ENCODE measurements around the gene SLC4A1AP.

DNA sequence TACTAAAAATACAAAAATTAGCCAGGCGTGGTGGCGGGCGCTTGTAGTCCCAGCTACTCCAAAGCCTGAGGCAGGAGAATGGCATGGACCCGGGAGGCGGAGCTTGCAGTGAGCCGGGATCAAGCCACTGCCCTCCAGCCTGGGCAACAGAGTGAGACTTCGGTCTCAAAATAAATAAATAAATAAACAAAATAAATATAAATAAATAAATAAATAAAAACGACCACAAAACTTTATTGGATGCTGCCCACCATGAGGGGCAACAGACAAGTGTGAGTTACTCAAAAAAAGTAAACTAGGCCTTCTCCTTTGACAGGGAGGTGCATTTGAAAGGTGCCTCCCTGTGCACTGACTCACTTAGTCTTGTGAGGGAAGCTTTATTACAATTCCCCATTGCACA lies 50.4 kb downstream of the SLC4A1AP start:
- TF ChIP-seq, protein P1, sequence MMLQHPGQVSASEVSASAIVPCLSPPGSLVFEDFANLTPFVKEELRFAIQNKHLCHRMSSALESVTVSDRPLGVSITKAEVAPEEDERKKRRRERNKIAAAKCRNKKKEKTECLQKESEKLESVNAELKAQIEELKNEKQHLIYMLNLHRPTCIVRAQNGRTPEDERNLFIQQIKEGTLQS (IDR thresholded peaks at IDR 0.05; ENCODE audit: borderline replicate concordance, extremely low read depth, low read depth, low read length) = no peak
- TF ChIP-seq PAX8 (IDR thresholded peaks at IDR 0.05) = no peak
- TF ChIP-seq, protein P2, sequence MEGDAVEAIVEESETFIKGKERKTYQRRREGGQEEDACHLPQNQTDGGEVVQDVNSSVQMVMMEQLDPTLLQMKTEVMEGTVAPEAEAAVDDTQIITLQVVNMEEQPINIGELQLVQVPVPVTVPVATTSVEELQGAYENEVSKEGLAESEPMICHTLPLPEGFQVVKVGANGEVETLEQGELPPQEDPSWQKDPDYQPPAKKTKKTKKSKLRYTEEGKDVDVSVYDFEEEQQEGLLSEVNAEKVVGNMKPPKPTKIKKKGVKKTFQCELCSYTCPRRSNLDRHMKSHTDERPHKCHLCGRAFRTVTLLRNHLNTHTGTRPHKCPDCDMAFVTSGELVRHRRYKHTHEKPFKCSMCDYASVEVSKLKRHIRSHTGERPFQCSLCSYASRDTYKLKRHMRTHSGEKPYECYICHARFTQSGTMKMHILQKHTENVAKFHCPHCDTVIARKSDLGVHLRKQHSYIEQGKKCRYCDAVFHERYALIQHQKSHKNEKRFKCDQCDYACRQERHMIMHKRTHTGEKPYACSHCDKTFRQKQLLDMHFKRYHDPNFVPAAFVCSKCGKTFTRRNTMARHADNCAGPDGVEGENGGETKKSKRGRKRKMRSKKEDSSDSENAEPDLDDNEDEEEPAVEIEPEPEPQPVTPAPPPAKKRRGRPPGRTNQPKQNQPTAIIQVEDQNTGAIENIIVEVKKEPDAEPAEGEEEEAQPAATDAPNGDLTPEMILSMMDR (IDR thresholded peaks at IDR 0.05 in 2 of 3, conservative IDR thresholded peaks at IDR 0.05 in 1 of 3; ENCODE audit: control insufficient read depth in 2 of 3, extremely low read depth in 1 of 3, insufficient read depth in 1 of 3, low read depth in 3 of 3, low read length in 3 of 3) = no peak
- TF ChIP-seq ASH2L (IDR thresholded peaks at IDR 0.05; ENCODE audit: borderline replicate concordance, low read depth) = no peak
- TF ChIP-seq EGR1 (IDR thresholded peaks at IDR 0.05; ENCODE audit: borderline replicate concordance in 1 of 2, low read depth in 2 of 2, low read length in 2 of 2) = no peak
- TF ChIP-seq, protein P3, sequence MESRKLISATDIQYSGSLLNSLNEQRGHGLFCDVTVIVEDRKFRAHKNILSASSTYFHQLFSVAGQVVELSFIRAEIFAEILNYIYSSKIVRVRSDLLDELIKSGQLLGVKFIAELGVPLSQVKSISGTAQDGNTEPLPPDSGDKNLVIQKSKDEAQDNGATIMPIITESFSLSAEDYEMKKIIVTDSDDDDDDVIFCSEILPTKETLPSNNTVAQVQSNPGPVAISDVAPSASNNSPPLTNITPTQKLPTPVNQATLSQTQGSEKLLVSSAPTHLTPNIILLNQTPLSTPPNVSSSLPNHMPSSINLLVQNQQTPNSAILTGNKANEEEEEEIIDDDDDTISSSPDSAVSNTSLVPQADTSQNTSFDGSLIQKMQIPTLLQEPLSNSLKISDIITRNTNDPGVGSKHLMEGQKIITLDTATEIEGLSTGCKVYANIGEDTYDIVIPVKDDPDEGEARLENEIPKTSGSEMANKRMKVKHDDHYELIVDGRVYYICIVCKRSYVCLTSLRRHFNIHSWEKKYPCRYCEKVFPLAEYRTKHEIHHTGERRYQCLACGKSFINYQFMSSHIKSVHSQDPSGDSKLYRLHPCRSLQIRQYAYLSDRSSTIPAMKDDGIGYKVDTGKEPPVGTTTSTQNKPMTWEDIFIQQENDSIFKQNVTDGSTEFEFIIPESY (IDR thresholded peaks at IDR 0.05) = no peak
- TF ChIP-seq SP1 (IDR thresholded peaks at IDR 0.05; ENCODE audit: low read depth, low read length) = no peak
- TF ChIP-seq POLR2AphosphoS2 (IDR thresholded peaks at IDR 0.05; ENCODE audit: low read depth, low read length) = no peak
- no peak for TF ChIP-seq POLR2A (IDR thresholded peaks at IDR 0.05; ENCODE audit: low read depth, low read length)
- no peak for TF ChIP-seq STAT1 (conservative IDR thresholded peaks at IDR 0.05)
- TF ChIP-seq IRF4 (IDR thresholded peaks at IDR 0.05; ENCODE audit: low read depth, low read length) = no peak
- TF ChIP-seq POLR2AphosphoS5 (IDR thresholded peaks at IDR 0.05; ENCODE audit: low read length) = no peak
- no peak for TF ChIP-seq SUZ12 (IDR thresholded peaks at IDR 0.05; ENCODE audit: unreplicated experiment)
